Hepatocyte (in vitro differentiated cells): ENCODE data around the gene SEMA5A. TPM values are rescaled to one million over a fixed set of nuclear protein-coding genes. Genes with fewer than 3 reads are reported as not detected.

ENCODE experiments used
- DNase-seq: peaks from one replicate; pipeline ENCODE4 v3.0.0-alpha.2; 2016; ENCODE audit warnings: low spot score
- H2AFZ ChIP-seq: fragments of 200-600 bp; sonication (generic); 2 replicates; pipeline ENCODE4 v1.6.0; 2016; ENCODE audit warnings: antibody characterized with exemption, mild to moderate bottlenecking
- H3K27ac ChIP-seq: fragments of 200-600 bp; sonication (generic); 2 replicates; pipeline ENCODE4 v1.5.1; 2016; ENCODE audit warnings: mild to moderate bottlenecking
- H3K27me3 ChIP-seq: fragments of 200-600 bp; sonication (generic); 2 replicates; pipeline ENCODE4 v1.6.1; 2016
- H3K36me3 ChIP-seq: fragments of 200-600 bp; sonication (generic); replicated peaks from 2 replicates; pipeline ENCODE4 v1.5.1; 2016; ENCODE audit warnings: low read depth; ENCODE audit not compliant: insufficient read depth
- H3K4me1 ChIP-seq: fragments of 200-600 bp; sonication (generic); 2 replicates; pipeline ENCODE4 v1.5.1; 2016; ENCODE audit warnings: mild to moderate bottlenecking, moderate library complexity; ENCODE audit not compliant: insufficient read depth
- H3K4me2 ChIP-seq: fragments of 200-600 bp; sonication (generic); 2 replicates; pipeline ENCODE4 v1.6.0; 2016
- H3K4me3 ChIP-seq: fragments of 200-600 bp; sonication (generic); 2 replicates; pipeline ENCODE4 v1.5.1; 2016; ENCODE audit warnings: mild to moderate bottlenecking
- H3K79me2 ChIP-seq: fragments of 200-600 bp; sonication (generic); 2 replicates; pipeline ENCODE4 v1.6.0; 2017; ENCODE audit warnings: mild to moderate bottlenecking
- H3K9me2 ChIP-seq: fragments of 200-600 bp; sonication (generic); replicated peaks from 2 replicates; pipeline ENCODE4 v1.6.0; 2017; ENCODE audit warnings: mild to moderate bottlenecking; ENCODE audit not compliant: insufficient read depth
- H3K9me3 ChIP-seq: fragments of 200-600 bp; sonication (generic); 2 replicates; pipeline ENCODE4 v1.5.1; 2016; ENCODE audit warnings: low read depth, mild to moderate bottlenecking
- H4K20me1 ChIP-seq: fragments of 200-600 bp; sonication (generic); 2 replicates; pipeline ENCODE4 v1.6.0; 2016; ENCODE audit warnings: mild to moderate bottlenecking; ENCODE audit not compliant: insufficient read depth, poor library complexity, severe bottlenecking
- EZH2 ChIP-seq: fragments of 200-600 bp; sonication (generic); IDR thresholded peaks from 2 replicates; pipeline ENCODE4 v1.6.1; 2016; ENCODE audit warnings: antibody characterized with exemption, mild to moderate bottlenecking, borderline replicate concordance
- EZH2phosphoT487 ChIP-seq: fragments of 200-600 bp; sonication (generic); IDR thresholded peaks from one replicate; pipeline ENCODE4 v1.6.1; 2018; ENCODE audit warnings: antibody characterized with exemption, mild to moderate bottlenecking, low read depth, moderate library complexity; ENCODE audit not compliant: unreplicated experiment, severe bottlenecking
- WGBS: methylation state at CpG from one replicate; pipeline ENCODE4 v1.1.6; 2016; ENCODE audit warnings: low lambda C conversion rate; ENCODE audit errors: missing lambda C conversion rate; 5-methylcytosine and 5-hydroxymethylcytosine counted together
- polyA plus RNA-seq: library from polyadenylated mRNA; unstranded; fragments of >200 nt; fragmentation: Nextera tagmentation; extraction: Ambion mirVana; gene quantifications from 2 replicates; pipeline ENCODE4 v1.2.1, GENCODE V29; 2016
- total RNA-seq: library from RNA; depleted of rRNA; stranded (reverse); fragments of >200 nt; gene quantifications from 2 replicates; pipeline ENCODE4 v1.2.3, GENCODE V29; 2014
- TF ChIP-seq, protein P1 (sequence below): fragments of 200-600 bp; sonication (generic); IDR thresholded peaks from 2 replicates; pipeline ENCODE4 v1.5.1; 2016; ENCODE audit warnings: antibody characterized with exemption, mild to moderate bottlenecking; ENCODE audit not compliant: poor library complexity

SEMA5A gene
- total and polyA plus RNA-seq, 2 experiments from 2014 or later, result 10.7 to 21.7 TPM

DNA sequence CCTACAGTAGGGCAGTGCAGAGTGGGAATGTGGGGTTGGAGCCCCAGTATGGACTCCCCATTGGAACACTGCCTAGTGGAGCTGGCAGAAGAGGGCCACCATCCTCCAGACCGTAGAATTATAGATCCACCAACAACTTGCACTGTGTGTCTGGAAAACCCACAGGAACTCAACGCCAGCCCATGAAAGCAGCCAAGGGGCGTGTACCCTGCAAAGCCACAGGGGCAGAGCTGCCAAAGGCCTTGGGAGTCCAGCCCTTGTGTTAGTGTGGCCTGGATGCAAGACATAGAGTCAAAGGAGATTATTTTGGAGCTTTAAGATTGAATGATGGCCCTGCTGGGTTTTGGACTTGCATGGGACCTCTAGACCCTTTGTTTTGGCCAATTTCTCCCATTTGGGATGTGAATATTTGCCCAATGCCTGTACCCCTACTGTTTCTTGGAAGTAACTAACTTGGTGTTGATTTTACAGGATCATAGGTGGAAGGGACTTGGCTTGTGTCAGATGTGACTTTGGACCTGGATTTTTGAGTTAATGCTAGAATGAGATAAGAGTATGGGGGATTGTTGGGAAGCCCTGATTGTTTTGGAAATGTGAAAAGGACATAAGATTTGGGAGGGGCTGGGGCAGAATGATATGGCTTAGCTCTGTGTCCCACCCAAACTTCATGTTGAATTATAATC is 266.8 kb downstream of the SEMA5A start:
- Histone ChIP-seq H3K27me3 (no peaks in the 10 kb centered on the region), H3K27ac (no peak overlapping the region), H3K4me2 (no peak overlapping the region), H2AFZ (no peak overlapping the region), H3K36me3 (no peaks in the 10 kb centered on the region), H3K9me3 (no peaks in the 10 kb centered on the region), H4K20me1 (no peaks in the 10 kb centered on the region), H3K4me1 (peaks cover under 1% of the 10 kb centered on the region), H3K9me2 (no peaks in the 10 kb centered on the region), H3K79me2 (no peaks in the 10 kb centered on the region), H3K4me3 (no peak overlapping the region)
- TF ChIP-seq EZH2phosphoT487 (no peak), EZH2 (no peak)
- TF ChIP-seq, protein P1, sequence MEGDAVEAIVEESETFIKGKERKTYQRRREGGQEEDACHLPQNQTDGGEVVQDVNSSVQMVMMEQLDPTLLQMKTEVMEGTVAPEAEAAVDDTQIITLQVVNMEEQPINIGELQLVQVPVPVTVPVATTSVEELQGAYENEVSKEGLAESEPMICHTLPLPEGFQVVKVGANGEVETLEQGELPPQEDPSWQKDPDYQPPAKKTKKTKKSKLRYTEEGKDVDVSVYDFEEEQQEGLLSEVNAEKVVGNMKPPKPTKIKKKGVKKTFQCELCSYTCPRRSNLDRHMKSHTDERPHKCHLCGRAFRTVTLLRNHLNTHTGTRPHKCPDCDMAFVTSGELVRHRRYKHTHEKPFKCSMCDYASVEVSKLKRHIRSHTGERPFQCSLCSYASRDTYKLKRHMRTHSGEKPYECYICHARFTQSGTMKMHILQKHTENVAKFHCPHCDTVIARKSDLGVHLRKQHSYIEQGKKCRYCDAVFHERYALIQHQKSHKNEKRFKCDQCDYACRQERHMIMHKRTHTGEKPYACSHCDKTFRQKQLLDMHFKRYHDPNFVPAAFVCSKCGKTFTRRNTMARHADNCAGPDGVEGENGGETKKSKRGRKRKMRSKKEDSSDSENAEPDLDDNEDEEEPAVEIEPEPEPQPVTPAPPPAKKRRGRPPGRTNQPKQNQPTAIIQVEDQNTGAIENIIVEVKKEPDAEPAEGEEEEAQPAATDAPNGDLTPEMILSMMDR, result no peak
- no peak for DNase-seq
- 96% methylated on average over 3 of the region's 3 CpGs for WGBS

DNA sequence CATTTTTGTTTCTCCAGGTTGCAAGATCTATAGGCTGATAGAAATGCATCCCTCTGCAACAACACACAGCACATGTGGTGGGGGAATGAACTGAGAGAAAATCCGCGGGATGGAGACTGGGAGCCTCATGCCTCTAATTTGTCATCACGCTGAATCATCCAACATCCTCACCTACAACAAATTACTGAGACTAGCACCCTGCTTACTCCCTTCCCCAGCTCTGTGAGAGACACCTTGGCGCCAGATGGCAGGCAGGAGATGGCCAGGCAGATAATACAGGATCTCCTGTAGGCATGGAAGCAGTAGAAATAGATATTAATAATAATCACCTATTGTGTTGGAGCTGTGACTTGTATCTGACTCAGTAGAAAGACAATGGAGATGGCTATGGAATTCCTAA is 276.9 kb downstream of the SEMA5A start:
- Histone ChIP-seq H2AFZ (no peak overlapping the region), H3K9me3 (no peaks in the 10 kb centered on the region), H3K9me2 (no peaks in the 10 kb centered on the region), H3K79me2 (no peaks in the 10 kb centered on the region), H3K4me1 (peaks cover 4% of the 10 kb centered on the region), H3K4me2 (no peak overlapping the region), H4K20me1 (no peaks in the 10 kb centered on the region), H3K27ac (no peak overlapping the region), H3K4me3 (no peak overlapping the region), H3K27me3 (no peaks in the 10 kb centered on the region), H3K36me3 (no peaks in the 10 kb centered on the region)
- no peak for TF ChIP-seq EZH2
- TF ChIP-seq, protein P1, result no peak
- WGBS, result 75% methylated on average over 4 of the region's 4 CpGs
- no peak for DNase-seq

DNA sequence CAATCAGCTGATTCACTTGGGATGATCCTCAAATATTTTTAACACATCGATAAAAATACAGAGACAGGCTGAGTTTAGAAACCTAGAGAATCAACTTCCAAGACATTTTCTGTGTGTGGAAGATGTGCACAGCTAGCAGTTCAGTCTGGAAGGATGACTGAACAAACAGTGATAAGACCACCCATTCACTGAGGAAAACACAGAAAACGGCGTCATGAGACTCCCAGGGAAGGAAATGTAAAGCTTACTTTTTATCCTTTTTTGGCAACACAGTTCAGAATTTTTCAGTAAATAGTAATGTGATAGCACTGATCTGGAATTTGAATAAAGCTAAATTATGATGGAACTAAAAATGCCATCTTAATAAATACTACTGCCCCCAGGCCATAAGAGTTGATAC is 277.6 kb downstream of the SEMA5A start:
- Histone ChIP-seq H3K4me1 (peaks cover 4% of the 10 kb centered on the region), H3K9me3 (no peaks in the 10 kb centered on the region), H3K36me3 (no peaks in the 10 kb centered on the region), H3K27me3 (no peaks in the 10 kb centered on the region), H4K20me1 (no peaks in the 10 kb centered on the region), H3K27ac (no peak overlapping the region), H2AFZ (no peak overlapping the region), H3K9me2 (no peaks in the 10 kb centered on the region), H3K79me2 (no peaks in the 10 kb centered on the region), H3K4me3 (no peak overlapping the region), H3K4me2 (no peak overlapping the region)
- 46% methylated on average over 3 of the region's 3 CpGs for WGBS
- DNase-seq, result no peak
- TF ChIP-seq EZH2phosphoT487 (no peak), EZH2 (no peak)
- TF ChIP-seq, protein P1, result no peak
